ENCODE measurements around the gene MEIS1. TPM values are rescaled to one million over a fixed set of nuclear protein-coding genes. Genes with fewer than 3 reads are reported as not detected.

MEIS1 gene
- total and polyA plus RNA-seq, 4 donors: 9.0 to 158 (median 41.0) TPM

- ATAC-seq (ENCODE audit: insufficient read depth, low FRiP score): peak; percentile 27
- Histone ChIP-seq H3K36me3 (ENCODE audit: control insufficient read depth in 4 of 4, insufficient read depth in 4 of 4, low read length in 4 of 4) (peaks cover 0 to 10% (median 6%) of the 10 kb centered on the region in 4 donors), H3K27ac (ENCODE audit: low read depth in 1 of 2, low read length in 1 of 2) (peak overlapping the region in 1 of 2 donors; percentile 88), H3K9me3 (ENCODE audit: control insufficient read depth in 4 of 4, insufficient read depth in 3 of 4, low read length in 3 of 4) (peaks cover 0 to 2% (median 0%) of the 10 kb centered on the region in 4 donors), H3K4me3 (peak overlapping the region; percentile 29), H3K9ac (ENCODE audit: insufficient read depth in 1 of 2, low read length in 2 of 2) (peak overlapping the region; percentile 71 to 75), H3K27me3 (ENCODE audit: control insufficient read depth in 3 of 3, insufficient read depth in 3 of 3, low read length in 2 of 3) (peaks cover 0 to 32% (median 3%) of the 10 kb centered on the region in 3 donors), H3K4me1 (ENCODE audit: control insufficient read depth in 5 of 5, insufficient read depth in 5 of 5, low read length in 5 of 5) (peaks cover 6 to 61% (median 8%) of the 10 kb centered on the region in 5 donors)
- no peak for TF ChIP-seq CTCF (IDR thresholded peaks at IDR 0.05; ENCODE audit: control extremely low read depth, extremely low read depth)
- 1 to 3% methylated on average over 52 to 53 of the region's 53 CpGs for WGBS, 2 donors
- peak; percentile 85 to 91 (median 89) for DNase-seq
Observed at GRCh38 chr2:66575625-66576310, 140.8 kb downstream of the MEIS1 start.

- ATAC-seq (ENCODE audit: insufficient read depth, low FRiP score) (no peak), DNase-seq (no peak)
- Histone ChIP-seq H3K36me3 (ENCODE audit: control insufficient read depth in 4 of 4, insufficient read depth in 4 of 4, low read length in 4 of 4) (peaks cover 0 to 8% (median 5%) of the 10 kb centered on the region in 4 donors), H3K9me3 (ENCODE audit: control insufficient read depth in 4 of 4, insufficient read depth in 3 of 4, low read length in 3 of 4) (peaks cover 0 to 5% (median 0%) of the 10 kb centered on the region in 4 donors), H3K27me3 (ENCODE audit: control insufficient read depth in 3 of 3, insufficient read depth in 3 of 3, low read length in 2 of 3) (peaks cover 0 to 36% (median 3%) of the 10 kb centered on the region in 3 donors), H3K9ac (ENCODE audit: insufficient read depth in 1 of 2, low read length in 2 of 2) (peak overlapping the region; percentile 75 to 99), H3K4me3 (no peak overlapping the region), H3K27ac (ENCODE audit: low read depth in 1 of 2, low read length in 1 of 2) (peak overlapping the region in 1 of 2 donors; percentile 88), H3K4me1 (ENCODE audit: control insufficient read depth in 5 of 5, insufficient read depth in 5 of 5, low read length in 5 of 5) (peaks cover 5 to 61% (median 8%) of the 10 kb centered on the region in 5 donors)
- TF ChIP-seq CTCF (IDR thresholded peaks at IDR 0.05; ENCODE audit: control extremely low read depth, extremely low read depth): no peak
- WGBS, 2 donors: 2 to 3% methylated on average over 11 of the region's 11 CpGs
Observed at GRCh38 chr2:66576311-66576560, 141.3 kb downstream of the MEIS1 start.

GRCh38 chr2:66576561-66577320 is 141.8 kb downstream of the MEIS1 start:
- peaks cover 0 to 4% (median 1%) of the 10 kb centered on the region in 4 donors for H3K36me3 ChIP-seq (ENCODE audit: control insufficient read depth in 4 of 4, insufficient read depth in 4 of 4, low read length in 4 of 4)
- H3K4me3 ChIP-seq: peak overlapping the region; percentile 17
- peak; percentile 71 to 92 (median 91) for DNase-seq
- ATAC-seq (ENCODE audit: insufficient read depth, low FRiP score): no peak
- WGBS, 2 donors: 2% methylated on average over 36 to 37 of the region's 37 CpGs
- peaks cover 0 to 39% (median 3%) of the 10 kb centered on the region in 3 donors for H3K27me3 ChIP-seq (ENCODE audit: control insufficient read depth in 3 of 3, insufficient read depth in 3 of 3, low read length in 2 of 3)
- peak overlapping the region; percentile 89 to 99 for H3K9ac ChIP-seq (ENCODE audit: insufficient read depth in 1 of 2, low read length in 2 of 2)
- peak overlapping the region in 1 of 2 donors; percentile 88 for H3K27ac ChIP-seq (ENCODE audit: low read depth in 1 of 2, low read length in 1 of 2)
- peaks cover 4 to 61% (median 8%) of the 10 kb centered on the region in 5 donors for H3K4me1 ChIP-seq (ENCODE audit: control insufficient read depth in 5 of 5, insufficient read depth in 5 of 5, low read length in 5 of 5)
- peaks cover 0 to 8% (median 0%) of the 10 kb centered on the region in 4 donors for H3K9me3 ChIP-seq (ENCODE audit: control insufficient read depth in 4 of 4, insufficient read depth in 3 of 4, low read length in 3 of 4)
- TF ChIP-seq CTCF (IDR thresholded peaks at IDR 0.05; ENCODE audit: control extremely low read depth, extremely low read depth): no peak
